GM20000 (cell line): ENCODE data around the gene CENPF.
A peak's percentile ranks its signal among the peaks of the same experiment; 100 is the strongest.

Source experiments
- DNase-seq: peaks from one replicate; pipeline ENCODE4 v3.0.0; 2012; ENCODE audit warnings: low spot score
- CTCF ChIP-seq: IDR thresholded peaks from 2 replicates; pipeline ENCODE4 v1.5.1; 2012; ENCODE audit warnings: mild to moderate bottlenecking, control low read depth; ENCODE audit errors: extremely low read depth, missing control alignments

The CENPF gene

DNA sequence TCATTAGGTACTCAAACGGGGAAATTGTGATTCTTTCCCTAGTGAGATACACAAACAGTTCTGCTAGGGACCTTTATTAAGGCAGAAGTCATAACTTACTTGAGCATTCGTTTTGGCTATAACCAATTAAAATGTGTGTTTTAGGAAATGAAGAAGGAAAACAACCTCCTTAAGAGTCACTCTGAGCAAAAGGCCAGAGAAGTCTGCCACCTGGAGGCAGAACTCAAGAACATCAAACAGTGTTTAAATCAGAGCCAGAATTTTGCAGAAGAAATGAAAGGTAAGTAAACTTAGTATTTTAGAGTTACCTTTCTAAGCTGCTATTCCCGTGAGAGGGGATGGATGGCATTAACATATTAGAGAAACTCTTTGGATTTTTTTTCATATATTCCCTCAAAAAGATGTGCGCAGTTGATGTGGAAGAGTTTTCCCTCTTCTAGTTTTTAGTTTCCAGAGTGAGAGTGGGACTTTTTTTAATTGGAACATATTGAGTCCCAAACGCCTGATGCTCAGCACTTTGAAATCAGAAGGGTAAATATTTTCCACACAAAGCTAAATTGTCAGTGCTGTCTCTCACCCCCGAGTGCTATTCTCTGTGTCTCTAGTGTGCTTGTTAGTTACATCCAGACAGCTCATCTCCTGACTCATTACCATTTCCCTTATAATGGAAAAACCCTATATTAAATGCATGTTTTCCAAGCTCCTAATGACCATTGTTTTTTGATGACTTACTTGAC is 34.9 kb downstream of the CENPF start:
- TF ChIP-seq CTCF, result peak; percentile 41
- DNase-seq, result peak; percentile 11

DNA sequence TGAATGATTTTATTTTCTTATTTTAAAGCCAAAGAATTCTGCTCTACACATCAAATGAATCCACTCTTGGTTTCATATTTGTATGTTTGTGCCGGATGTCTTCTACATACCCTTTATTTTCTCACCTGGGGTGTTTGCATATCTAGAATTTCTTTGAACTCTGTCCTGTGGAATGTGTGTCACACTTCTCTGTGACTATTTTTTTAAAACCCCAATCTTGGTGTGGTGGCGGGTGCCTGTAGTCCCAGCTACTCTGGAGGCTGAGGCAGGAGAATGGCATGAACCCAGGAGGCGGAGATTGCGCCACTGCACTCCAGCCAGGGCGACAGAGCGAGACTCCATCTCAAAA is 35.4 kb downstream of the CENPF start:
- DNase-seq, result no peak
- TF ChIP-seq CTCF, result no peak

DNA sequence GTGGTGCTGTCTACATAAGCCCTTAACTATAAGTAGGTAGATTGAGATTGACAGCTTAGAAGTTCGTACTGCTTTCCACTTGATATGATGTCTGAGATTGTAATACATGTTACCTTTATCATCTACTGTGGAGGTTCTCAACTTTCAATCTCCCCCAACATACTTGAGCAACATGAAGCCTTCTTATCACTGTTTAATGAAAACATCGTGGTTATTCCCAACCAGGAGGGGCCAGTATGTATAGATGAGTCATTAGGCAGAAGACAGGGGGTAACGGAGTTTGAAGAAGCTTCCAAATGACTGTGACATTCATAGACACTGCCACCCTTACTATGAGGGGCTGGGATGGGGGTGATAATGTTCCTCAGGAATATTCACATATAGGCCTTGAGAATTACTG is 36.0 kb downstream of the CENPF start:
- no peak for DNase-seq
- no peak for TF ChIP-seq CTCF

DNA sequence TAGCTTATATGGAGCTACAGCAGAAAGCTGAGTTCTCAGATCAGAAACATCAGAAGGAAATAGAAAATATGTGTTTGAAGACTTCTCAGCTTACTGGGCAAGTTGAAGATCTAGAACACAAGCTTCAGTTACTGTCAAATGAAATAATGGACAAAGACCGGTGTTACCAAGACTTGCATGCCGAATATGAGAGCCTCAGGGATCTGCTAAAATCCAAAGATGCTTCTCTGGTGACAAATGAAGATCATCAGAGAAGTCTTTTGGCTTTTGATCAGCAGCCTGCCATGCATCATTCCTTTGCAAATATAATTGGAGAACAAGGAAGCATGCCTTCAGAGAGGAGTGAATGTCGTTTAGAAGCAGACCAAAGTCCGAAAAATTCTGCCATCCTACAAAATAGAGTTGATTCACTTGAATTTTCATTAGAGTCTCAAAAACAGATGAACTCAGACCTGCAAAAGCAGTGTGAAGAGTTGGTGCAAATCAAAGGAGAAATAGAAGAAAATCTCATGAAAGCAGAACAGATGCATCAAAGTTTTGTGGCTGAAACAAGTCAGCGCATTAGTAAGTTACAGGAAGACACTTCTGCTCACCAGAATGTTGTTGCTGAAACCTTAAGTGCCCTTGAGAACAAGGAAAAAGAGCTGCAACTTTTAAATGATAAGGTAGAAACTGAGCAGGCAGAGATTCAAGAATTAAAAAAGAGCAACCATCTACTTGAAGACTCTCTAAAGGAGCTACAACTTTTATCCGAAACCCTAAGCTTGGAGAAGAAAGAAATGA is 37.6 kb downstream of the CENPF start:
- DNase-seq, result no peak
- TF ChIP-seq CTCF, result no peak

- no peak for DNase-seq
- TF ChIP-seq CTCF, result no peak
Measured at GRCh38 chr1:214641214-214641895, 38.4 kb downstream of the CENPF start.

- no peak for DNase-seq
- TF ChIP-seq CTCF, result no peak
Measured at GRCh38 chr1:214643030-214643429, 40.0 kb downstream of the CENPF start.

- TF ChIP-seq CTCF, result no peak
Measured at GRCh38 chr1:214645712-214646111, 42.7 kb downstream of the CENPF start.

More at GRCh38 chr1:214645712-214646111, 42.7 kb downstream of the CENPF start:
- DNase-seq, result no peak
